Measurements from ENCODE around the gene ARMC9. TPM values are rescaled to one million over a fixed set of nuclear protein-coding genes. Genes with fewer than 3 reads are reported as not detected.

The ARMC9 gene
- total RNA-seq, 2 donors from 2014 or later, result 6.9 to 10.1 TPM

DNA sequence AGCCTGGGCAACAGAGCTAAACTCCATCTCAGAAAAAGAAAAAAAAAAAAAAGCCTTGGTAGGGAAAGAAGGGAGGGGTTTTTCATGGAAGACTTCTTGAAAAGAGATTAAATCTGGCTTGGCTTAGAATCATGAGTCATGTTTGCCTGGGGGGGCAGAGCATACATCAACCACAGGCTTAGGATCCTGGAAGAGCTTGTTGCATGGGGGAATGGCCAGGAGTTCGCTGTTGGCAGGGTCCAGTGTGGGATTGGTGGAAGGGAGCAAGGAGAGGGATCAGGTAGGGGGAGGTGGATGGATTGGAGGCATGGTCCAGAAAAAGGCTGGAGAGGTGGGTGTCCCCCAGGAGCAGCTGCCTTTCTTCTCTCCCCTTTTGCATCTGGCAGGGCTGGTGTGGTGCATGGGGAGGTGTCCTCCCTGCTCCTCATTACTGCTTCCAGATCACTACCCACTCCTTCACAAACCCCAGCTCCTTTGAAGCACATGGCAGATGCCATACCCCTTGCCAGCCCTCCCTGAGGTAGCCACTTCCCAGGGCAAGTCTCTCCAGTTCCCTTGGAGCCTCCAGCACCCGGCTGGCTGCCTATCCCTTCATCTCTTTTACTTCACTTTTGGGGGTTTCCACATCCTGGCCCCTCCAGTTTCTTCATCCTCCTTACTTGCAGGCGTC is 2.5 kb downstream of the ARMC9 start:
- TF ChIP-seq CTCF (IDR thresholded peaks at IDR 0.05) (no peak), POLR2A (IDR thresholded peaks at IDR 0.05) (no peak)
- intact Hi-C loops (cut with DNase I), result no loop called here
- Histone ChIP-seq H3K4me3 (no peak overlapping the region), H3K9me3 (no peaks in the 10 kb centered on the region), H3K4me1 (peaks cover 17% of the 10 kb centered on the region), H3K27me3 (no peaks in the 10 kb centered on the region), H3K36me3 (replicated peaks in 1 of 2; ENCODE audit: insufficient read depth in 1 of 2, low read depth in 2 of 2) (no peaks in the 10 kb centered on the region), H3K27ac (no peak overlapping the region)
- 78 to 80% methylated on average over 3 of the region's 3 CpGs for WGBS, 2 donors
- no peak for DNase-seq
- ATAC-seq, result no peak

DNA sequence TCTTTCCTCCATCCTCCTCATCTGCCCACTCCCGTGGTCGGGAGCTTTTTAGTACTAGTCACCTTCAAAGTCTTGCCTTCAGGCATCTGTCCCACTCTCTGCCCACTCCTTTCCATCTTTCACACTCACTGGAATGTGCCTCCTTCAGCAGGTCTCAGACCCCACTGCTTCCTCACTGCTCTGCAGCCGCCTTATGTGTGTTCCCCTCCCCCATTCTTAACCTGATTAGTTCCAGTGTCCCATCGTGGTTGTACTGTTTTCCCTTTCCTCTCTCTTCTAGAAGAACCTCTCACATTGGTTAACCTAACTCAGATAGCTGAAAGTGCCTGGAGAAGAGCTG is 3.0 kb downstream of the ARMC9 start:
- Histone ChIP-seq H3K4me3 (no peak overlapping the region), H3K36me3 (replicated peaks in 1 of 2; ENCODE audit: insufficient read depth in 1 of 2, low read depth in 2 of 2) (no peaks in the 10 kb centered on the region), H3K4me1 (peaks cover 17% of the 10 kb centered on the region), H3K27ac (no peak overlapping the region), H3K9me3 (no peaks in the 10 kb centered on the region), H3K27me3 (no peaks in the 10 kb centered on the region)
- TF ChIP-seq POLR2A (IDR thresholded peaks at IDR 0.05), result no peak
- TF ChIP-seq CTCF (IDR thresholded peaks at IDR 0.05), result no peak
- WGBS, 2 donors, result 80 to 82% methylated on average over 4 of the region's 4 CpGs
- intact Hi-C loops (cut with DNase I), result no loop called here
- ATAC-seq, result no peak
- DNase-seq, result no peak

DNA sequence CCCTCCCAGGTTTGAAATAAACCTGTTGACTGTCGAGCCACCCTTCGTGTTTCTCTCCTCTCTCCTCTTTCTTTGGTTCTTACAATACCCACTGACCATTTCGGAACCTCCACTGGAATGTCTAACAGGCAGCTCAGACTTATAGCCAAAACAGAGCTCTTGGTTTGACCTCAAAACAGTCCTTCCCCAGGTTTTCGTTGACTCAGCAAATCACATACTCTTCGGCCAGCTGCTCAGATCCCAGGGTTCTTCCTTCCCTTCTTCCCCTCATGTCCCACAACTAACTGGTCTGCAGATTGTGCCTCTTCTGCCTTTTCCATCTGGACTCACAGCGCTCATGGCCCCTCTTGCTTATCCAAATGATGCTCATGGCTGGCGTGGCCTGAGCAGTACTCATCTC is 4.7 kb downstream of the ARMC9 start:
- WGBS, 2 donors, result 82 to 90% methylated on average over 7 of the region's 7 CpGs
- no peak overlapping the region for H3K27ac ChIP-seq
- peaks cover 12% of the 10 kb centered on the region for H3K4me1 ChIP-seq
- intact Hi-C loops (cut with DNase I), result no loop called here
- no peak for DNase-seq
- no peaks in the 10 kb centered on the region for H3K36me3 ChIP-seq (replicated peaks in 1 of 2; ENCODE audit: insufficient read depth in 1 of 2, low read depth in 2 of 2)
- no peak for ATAC-seq
- TF ChIP-seq CTCF (IDR thresholded peaks at IDR 0.05) (no peak), POLR2A (IDR thresholded peaks at IDR 0.05) (no peak)
- H3K9me3 ChIP-seq, result no peaks in the 10 kb centered on the region
- no peak overlapping the region for H3K4me3 ChIP-seq
- H3K27me3 ChIP-seq, result no peaks in the 10 kb centered on the region

DNA sequence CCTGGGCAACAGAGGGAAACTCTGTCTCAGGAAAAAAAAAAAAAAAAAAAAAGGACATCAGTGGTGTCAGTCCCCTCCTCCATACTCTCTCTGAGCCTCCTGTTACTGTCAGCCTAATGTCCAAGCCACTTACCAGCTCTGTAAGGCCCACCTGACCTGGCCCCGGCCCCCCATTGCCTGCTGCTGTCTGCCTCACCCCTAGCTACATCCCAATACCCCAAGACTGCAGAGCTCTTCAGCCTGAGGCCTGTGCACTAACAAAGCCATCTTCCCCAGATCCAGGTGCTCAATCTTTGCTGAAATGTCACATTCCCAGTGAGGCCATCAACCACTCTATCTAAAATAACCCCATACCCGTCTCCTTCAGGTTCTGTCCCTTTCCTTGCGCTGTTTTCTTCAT is 5.7 kb downstream of the ARMC9 start:
- Histone ChIP-seq H3K4me1 (peaks cover 8% of the 10 kb centered on the region), H3K4me3 (no peak overlapping the region), H3K9me3 (no peaks in the 10 kb centered on the region), H3K27me3 (no peaks in the 10 kb centered on the region), H3K27ac (no peak overlapping the region), H3K36me3 (replicated peaks in 1 of 2; ENCODE audit: insufficient read depth in 1 of 2, low read depth in 2 of 2) (no peaks in the 10 kb centered on the region)
- intact Hi-C loops (cut with DNase I), result no loop called here
- no peak for DNase-seq
- 87 to 95% methylated on average over 3 of the region's 3 CpGs for WGBS, 2 donors
- no peak for TF ChIP-seq POLR2A (IDR thresholded peaks at IDR 0.05)
- no peak for TF ChIP-seq CTCF (IDR thresholded peaks at IDR 0.05)
- no peak for ATAC-seq

DNA sequence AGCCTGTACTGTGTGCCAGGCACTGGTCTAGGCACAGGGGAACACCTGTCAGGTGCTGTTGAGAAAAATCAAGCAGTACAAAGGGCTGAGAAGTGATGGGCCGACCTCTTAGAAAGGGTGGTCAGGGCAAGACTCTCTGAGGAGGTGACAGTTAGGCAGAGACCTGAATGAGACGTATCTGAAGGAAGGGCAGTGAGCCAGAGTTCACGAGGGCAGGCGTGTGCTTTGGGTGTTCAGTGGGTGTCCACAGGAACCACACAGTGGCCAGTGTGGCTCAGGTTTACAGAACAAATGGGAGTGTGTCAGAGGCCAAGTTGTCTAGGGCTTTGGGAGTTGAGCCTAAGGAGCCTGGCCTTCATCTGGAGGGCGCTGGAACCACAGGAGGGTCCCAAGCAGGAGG is 6.2 kb downstream of the ARMC9 start:
- Histone ChIP-seq H3K27me3 (no peaks in the 10 kb centered on the region), H3K36me3 (replicated peaks in 1 of 2; ENCODE audit: insufficient read depth in 1 of 2, low read depth in 2 of 2) (no peaks in the 10 kb centered on the region), H3K9me3 (no peaks in the 10 kb centered on the region), H3K4me3 (no peak overlapping the region), H3K4me1 (peaks cover 4% of the 10 kb centered on the region), H3K27ac (no peak overlapping the region)
- TF ChIP-seq CTCF (IDR thresholded peaks at IDR 0.05), result no peak
- no peak for TF ChIP-seq POLR2A (IDR thresholded peaks at IDR 0.05)
- ATAC-seq (no peak), DNase-seq (no peak)
- intact Hi-C loops (cut with DNase I), result no loop called here
- WGBS, 2 donors, result 87 to 93% methylated on average over 5 of the region's 5 CpGs

Data from body of pancreas (tissue), 4 donors.